Parathyroid adenoma (tissue), 2 donors: ENCODE data around the gene RALB.
A peak's percentile ranks its signal among the peaks of the same experiment; 100 is the strongest.

Source experiments
- H2AFZ ChIP-seq: fragments of 300-600 bp; sonication (generic); one replicate; pipeline ENCODE4 v1.7.0; 2017; ENCODE audit warnings: antibody characterized with exemption, mild to moderate bottlenecking
- H3K27ac ChIP-seq: fragments of 300-600 bp; sonication (generic); one replicate; pipeline ENCODE4 v1.7.0; 2017
- H3K27me3 ChIP-seq: fragments of 300-600 bp; sonication (generic); one replicate; pipeline ENCODE4 v1.7.0; 2017; ENCODE audit warnings: low read length; ENCODE audit not compliant: control insufficient read depth, insufficient read depth
- H3K36me3 ChIP-seq: fragments of 300-600 bp; sonication (generic); one replicate; pipeline ENCODE4 v1.7.0; 2017; ENCODE audit warnings: low read length; ENCODE audit not compliant: control insufficient read depth, insufficient read depth
- H3K4me1 ChIP-seq: fragments of 300-600 bp; sonication (generic); one replicate; pipeline ENCODE4 v1.7.0; 2017; ENCODE audit warnings: control low read depth
- H3K4me2 ChIP-seq: fragments of 300-600 bp; sonication (generic); one replicate; pipeline ENCODE4 v1.7.0; 2017; ENCODE audit warnings: low read length
- H3K4me3 ChIP-seq: fragments of 300-600 bp; sonication (generic); one replicate; pipeline ENCODE4 v1.7.0; 2017; ENCODE audit warnings: low read depth, low read length
- H3K79me2 ChIP-seq: fragments of 300-600 bp; sonication (generic); one replicate; pipeline ENCODE4 v1.7.0; 2017; ENCODE audit warnings: control low read depth
- H3K9ac ChIP-seq: fragments of 300-600 bp; sonication (generic); one replicate; pipeline ENCODE4 v1.7.0; 2017; ENCODE audit warnings: mild to moderate bottlenecking
- H3K9me3 ChIP-seq: fragments of 300-600 bp; sonication (generic); one replicate; pipeline ENCODE4 v1.7.0; 2017; ENCODE audit warnings: low read length; ENCODE audit not compliant: control insufficient read depth
- CTCF ChIP-seq: fragments of 300-600 bp; sonication (generic); IDR thresholded peaks from one replicate; pipeline ENCODE4 v1.7.0; 2017; ENCODE audit warnings: antibody characterized with exemption, mild to moderate bottlenecking
- donor health status: primary hyperparathyroidism.

RALB gene

GRCh38 chr2:120288016-120288373, 35.3 kb downstream of the RALB start:
- no peak for TF ChIP-seq CTCF
- H3K9ac ChIP-seq: no peak overlapping the region
- no peak overlapping the region for H3K4me3 ChIP-seq
- H3K36me3 ChIP-seq: peaks cover 4% of the 10 kb centered on the region
- peaks cover 24% of the 10 kb centered on the region for H3K79me2 ChIP-seq
- no peak overlapping the region for H2AFZ ChIP-seq
- peaks cover 69% of the 10 kb centered on the region for H3K4me1 ChIP-seq
- no peaks in the 10 kb centered on the region for H3K27me3 ChIP-seq
- no peak overlapping the region for H3K4me2 ChIP-seq
- H3K27ac ChIP-seq: peak overlapping the region; percentile 89
- no peaks in the 10 kb centered on the region for H3K9me3 ChIP-seq

GRCh38 chr2:120289221-120289906, 36.7 kb downstream of the RALB start:
- Histone ChIP-seq H3K4me1 (peaks cover 72% of the 10 kb centered on the region), H3K9ac (no peak overlapping the region), H3K27ac (peak overlapping the region; percentile 89), H2AFZ (no peak overlapping the region), H3K79me2 (peaks cover 20% of the 10 kb centered on the region), H3K27me3 (no peaks in the 10 kb centered on the region), H3K9me3 (no peaks in the 10 kb centered on the region), H3K4me3 (no peak overlapping the region), H3K4me2 (peak overlapping the region; percentile 64), H3K36me3 (peaks cover 4% of the 10 kb centered on the region)
- TF ChIP-seq CTCF: peak; percentile 30

DNA sequence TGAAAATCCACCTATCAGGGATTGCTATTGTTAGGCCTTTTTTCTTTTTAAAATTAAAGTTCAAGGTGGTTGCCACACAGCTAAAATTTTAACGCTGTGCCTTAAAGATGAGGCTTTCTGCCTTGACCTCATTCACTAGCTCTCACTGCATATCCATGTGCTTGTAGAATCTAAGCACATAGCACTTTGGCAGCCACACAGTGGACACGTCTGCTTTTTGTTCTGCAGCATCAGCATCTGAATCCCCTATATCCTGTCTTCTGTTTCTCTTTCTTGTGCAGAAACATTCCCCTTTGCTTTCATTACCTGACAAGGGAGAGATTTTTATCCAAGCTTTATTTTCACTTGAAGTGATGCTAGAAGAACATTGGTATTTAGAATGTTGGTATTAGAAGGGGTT, 38.1 kb downstream of the RALB start:
- H3K27me3 ChIP-seq: no peaks in the 10 kb centered on the region
- H2AFZ ChIP-seq: no peak overlapping the region
- no peak overlapping the region for H3K9ac ChIP-seq
- no peaks in the 10 kb centered on the region for H3K9me3 ChIP-seq
- peaks cover 4% of the 10 kb centered on the region for H3K36me3 ChIP-seq
- peaks cover 69% of the 10 kb centered on the region for H3K4me1 ChIP-seq
- H3K4me3 ChIP-seq: peak overlapping the region; percentile 42
- peak overlapping the region; percentile 64 for H3K4me2 ChIP-seq
- H3K79me2 ChIP-seq: peaks cover 14% of the 10 kb centered on the region
- peak overlapping the region; percentile 89 for H3K27ac ChIP-seq
- TF ChIP-seq CTCF: no peak

GRCh38 chr2:120291401-120292311, 39.0 kb downstream of the RALB start:
- no peaks in the 10 kb centered on the region for H3K27me3 ChIP-seq
- H3K9me3 ChIP-seq: no peaks in the 10 kb centered on the region
- peaks cover 61% of the 10 kb centered on the region for H3K4me1 ChIP-seq
- peak overlapping the region; percentile 89 for H3K27ac ChIP-seq
- no peak for TF ChIP-seq CTCF
- H3K4me2 ChIP-seq: peak overlapping the region; percentile 64
- peaks cover 14% of the 10 kb centered on the region for H3K79me2 ChIP-seq
- H3K4me3 ChIP-seq: peak overlapping the region; percentile 42
- H2AFZ ChIP-seq: no peak overlapping the region
- no peak overlapping the region for H3K9ac ChIP-seq
- peaks cover 4% of the 10 kb centered on the region for H3K36me3 ChIP-seq
